ENCODE measurements around the gene FAT2.

DNA sequence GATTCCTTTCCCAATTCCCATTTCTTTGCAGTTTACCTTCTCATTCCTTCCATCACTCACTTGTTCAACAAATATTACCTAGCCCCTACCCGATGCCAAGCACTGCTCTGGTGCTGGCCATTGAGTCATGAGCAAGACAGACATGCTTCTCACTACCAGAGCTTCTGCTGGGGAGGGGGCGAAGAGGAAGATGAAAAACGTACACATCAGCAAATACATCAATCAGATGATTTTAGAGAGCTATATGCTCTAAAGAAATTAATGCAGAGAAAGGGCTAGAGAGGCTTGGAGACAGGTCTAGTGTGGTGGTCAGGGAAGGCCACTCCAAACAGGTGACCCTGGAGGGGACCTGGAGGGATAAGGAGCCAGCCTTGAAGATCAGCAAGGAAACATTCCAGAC lies 14.4 kb upstream of the FAT2 start:
- TF ChIP-seq, protein P1, sequence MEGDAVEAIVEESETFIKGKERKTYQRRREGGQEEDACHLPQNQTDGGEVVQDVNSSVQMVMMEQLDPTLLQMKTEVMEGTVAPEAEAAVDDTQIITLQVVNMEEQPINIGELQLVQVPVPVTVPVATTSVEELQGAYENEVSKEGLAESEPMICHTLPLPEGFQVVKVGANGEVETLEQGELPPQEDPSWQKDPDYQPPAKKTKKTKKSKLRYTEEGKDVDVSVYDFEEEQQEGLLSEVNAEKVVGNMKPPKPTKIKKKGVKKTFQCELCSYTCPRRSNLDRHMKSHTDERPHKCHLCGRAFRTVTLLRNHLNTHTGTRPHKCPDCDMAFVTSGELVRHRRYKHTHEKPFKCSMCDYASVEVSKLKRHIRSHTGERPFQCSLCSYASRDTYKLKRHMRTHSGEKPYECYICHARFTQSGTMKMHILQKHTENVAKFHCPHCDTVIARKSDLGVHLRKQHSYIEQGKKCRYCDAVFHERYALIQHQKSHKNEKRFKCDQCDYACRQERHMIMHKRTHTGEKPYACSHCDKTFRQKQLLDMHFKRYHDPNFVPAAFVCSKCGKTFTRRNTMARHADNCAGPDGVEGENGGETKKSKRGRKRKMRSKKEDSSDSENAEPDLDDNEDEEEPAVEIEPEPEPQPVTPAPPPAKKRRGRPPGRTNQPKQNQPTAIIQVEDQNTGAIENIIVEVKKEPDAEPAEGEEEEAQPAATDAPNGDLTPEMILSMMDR (IDR thresholded peaks at IDR 0.05; ENCODE audit: insufficient read depth, low read length, poor library complexity, severe bottlenecking): no peak
- no peak for TF ChIP-seq EZH2phosphoT487 (conservative IDR thresholded peaks at IDR 0.05; ENCODE audit: low read length)

Measured in SU-DHL-6 (cell line).